CD14-positive monocyte (primary cell): Measurements from ENCODE around the gene MMAB. TPM values are rescaled to one million over a fixed set of nuclear protein-coding genes. Genes with fewer than 3 reads are reported as not detected.

Experiments used
- DNase-seq, 3 donors: peaks; one replicate each; pipeline ENCODE4 v3.0.0-alpha.2; 2011 to 2022
- H2AFZ ChIP-seq: 2 replicates; pipeline ENCODE4 v1.6.0; 2012; ENCODE audit warnings: mild to moderate bottlenecking, low read depth, low read length, inconsistent platforms; ENCODE audit not compliant: insufficient read depth, poor library complexity, severe bottlenecking
- H3K27ac ChIP-seq, 2 donors: 1 replicate in 1 of 2; 2 replicates in 1 of 2; pipeline ENCODE4 v1.5.1; 2012 to 2013; ENCODE audit warnings: low read length in 2 of 2, control low read depth in 1 of 2, inconsistent platforms in 1 of 2, low read depth in 1 of 2, mild to moderate bottlenecking in 1 of 2
- H3K27me3 ChIP-seq, 2 donors: one replicate each; pipeline versions ENCODE4 v1.6.0 to v1.6.1; 2011 to 2013; ENCODE audit warnings: low read length in 2 of 2; ENCODE audit not compliant: control insufficient read depth in 2 of 2, insufficient read depth in 2 of 2
- H3K36me3 ChIP-seq, 2 donors: replicated peaks in 1 of 2; 1 replicate in 1 of 2; 2 replicates in 1 of 2; pipeline versions ENCODE4 v1.5.1 to v1.6.1; 2012 to 2013; ENCODE audit warnings: low read length in 2 of 2, control low read depth in 1 of 2, inconsistent platforms in 1 of 2, mild to moderate bottlenecking in 1 of 2; ENCODE audit not compliant: insufficient read depth in 2 of 2, control insufficient read depth in 1 of 2
- H3K4me1 ChIP-seq, 2 donors: 1 replicate in 1 of 2; 2 replicates in 1 of 2; pipeline versions ENCODE4 v1.5.1 to v1.6.1; 2012 to 2013; ENCODE audit warnings: low read length in 2 of 2, control low read depth in 1 of 2, inconsistent platforms in 1 of 2, mild to moderate bottlenecking in 1 of 2, moderate library complexity in 1 of 2; ENCODE audit not compliant: insufficient read depth in 2 of 2, control insufficient read depth in 1 of 2
- H3K4me2 ChIP-seq: replicated peaks from 2 replicates; pipeline ENCODE3; 2012; ENCODE audit warnings: low read length, moderate library complexity, mild to moderate bottlenecking; ENCODE audit not compliant: poor library complexity, severe bottlenecking; ENCODE audit errors: extremely low read depth
- H3K4me3 ChIP-seq, 3 experiments: fragments of 200-600 bp in 1 of 3; sonication (generic) in 1 of 3; replicated peaks in 1 of 3; 1 replicate in 2 of 3; 2 replicates in 1 of 3; pipeline ENCODE4 v1.5.1; 2011 to 2013; ENCODE audit warnings: low read length in 3 of 3, mild to moderate bottlenecking in 3 of 3, control low read depth in 2 of 3, low read depth in 2 of 3, inconsistent platforms in 1 of 3, moderate library complexity in 1 of 3
- H3K79me2 ChIP-seq: 2 replicates; pipeline ENCODE4 v1.6.0; 2012; ENCODE audit warnings: mild to moderate bottlenecking, control low read depth, inconsistent platforms, low read length, moderate library complexity; ENCODE audit not compliant: insufficient read depth
- H3K9ac ChIP-seq: 2 replicates; pipeline ENCODE4 v1.6.0; 2017; ENCODE audit warnings: low read length, mild to moderate bottlenecking; ENCODE audit not compliant: insufficient read depth, poor library complexity, severe bottlenecking
- H3K9me3 ChIP-seq, 2 donors: replicated peaks in 1 of 2; 1 replicate in 1 of 2; 2 replicates in 1 of 2; pipeline versions ENCODE4 v1.5.1 to v1.6.1; 2012 to 2013; ENCODE audit warnings: low read length in 2 of 2, control low read depth in 1 of 2; ENCODE audit not compliant: control insufficient read depth in 1 of 2, insufficient read depth in 1 of 2
- H4K20me1 ChIP-seq: 2 replicates; pipeline ENCODE4 v1.6.0; 2012; ENCODE audit warnings: mild to moderate bottlenecking, low read length, control low read depth, moderate library complexity; ENCODE audit not compliant: insufficient read depth
- H3K27ac Mint-ChIP-seq, 7 donors: one replicate each; pipeline ENCODE4 v1.8.0; 2020; ENCODE audit warnings: mild to moderate bottlenecking in 7 of 7, mixed read lengths in 7 of 7, moderate library complexity in 6 of 7, inconsistent platforms in 2 of 7
- H3K27me3 Mint-ChIP-seq, 3 donors: one replicate each; pipeline ENCODE4 v1.8.0; 2021 to 2022; ENCODE audit warnings: low read depth in 3 of 3, mild to moderate bottlenecking in 3 of 3, mixed read lengths in 3 of 3, moderate library complexity in 3 of 3, inconsistent platforms in 1 of 3
- H3K36me3 Mint-ChIP-seq, 2 donors: one replicate each; pipeline ENCODE4 v1.8.0; 2020; ENCODE audit warnings: mixed read lengths in 2 of 2, inconsistent platforms in 1 of 2, mild to moderate bottlenecking in 1 of 2
- H3K4me1 Mint-ChIP-seq: one replicate; pipeline ENCODE4 v1.8.0; 2020; ENCODE audit warnings: mild to moderate bottlenecking, mixed read lengths
- H3K4me3 Mint-ChIP-seq, 2 donors: one replicate each; pipeline ENCODE4 v1.8.0; 2020; ENCODE audit warnings: mild to moderate bottlenecking in 2 of 2, mixed read lengths in 2 of 2, moderate library complexity in 1 of 2
- H3K9me3 Mint-ChIP-seq, 7 donors: one replicate each; pipeline ENCODE4 v1.8.0; 2020 to 2022; ENCODE audit warnings: mixed read lengths in 7 of 7, mild to moderate bottlenecking in 6 of 7, moderate library complexity in 6 of 7, inconsistent platforms in 2 of 7
- CTCF ChIP-seq: fragments of 200-600 bp; IDR thresholded peaks from one replicate; pipeline ENCODE4 v1.8.0; 2022; ENCODE audit warnings: antibody characterized with exemption, mild to moderate bottlenecking
- WGBS: methylation state at CpG from one replicate; pipeline ENCODE4 v1.1.5; 2013; ENCODE audit warnings: missing lambda C conversion rate; ENCODE audit not compliant: insufficient coverage; 5-methylcytosine and 5-hydroxymethylcytosine counted together
- intact Hi-C, 2 donors: fragments of 100-400 bp; cut with micrococcal nuclease; formaldehyde crosslinking; loops; one replicate each; pipeline versions ENCODE4 v1.15.0 to v1.15.1; 2023
- polyA plus RNA-seq, 3 donors: library from polyadenylated mRNA; depleted of rRNA in 1 of 3; unstranded in 2 of 3; stranded (reverse) in 1 of 3; fragments of 300-500 nt in 2 of 3; fragments of >200 nt in 1 of 3; fragmentation: Illumina TruSeq in 2 of 3; gene quantifications; 1 replicate in 2 of 3; 2 replicates in 1 of 3; pipeline ENCODE4 v1.2.3, GENCODE V29; 2012 to 2021

The MMAB gene
- polyA plus RNA-seq, 3 donors, result 5.0 to 15.6 (median 12.4) TPM

- intact Hi-C loops, result no loop called here
- Mint-ChIP-seq H3K27me3 (peaks cover 7 to 11% (median 9%) of the 10 kb centered on the region in 3 donors), H3K9me3 (no peaks in the 10 kb centered on the region), H3K4me3 (no peak overlapping the region), H3K36me3 (peaks cover 0 to 4% of the 10 kb centered on the region in 2 donors), H3K4me1 (no peaks in the 10 kb centered on the region), H3K27ac (no peak overlapping the region)
- 97% methylated on average over 5 of the region's 6 CpGs for WGBS
- Histone ChIP-seq H3K4me2 (no peak overlapping the region), H4K20me1 (no peaks in the 10 kb centered on the region), H3K9ac (no peak overlapping the region), H3K9me3 (no peaks in the 10 kb centered on the region), H3K27me3 (no peaks in the 10 kb centered on the region), H3K4me1 (no peaks in the 10 kb centered on the region), H2AFZ (no peak overlapping the region), H3K4me3 (no peak overlapping the region), H3K36me3 (no peaks in the 10 kb centered on the region), H3K79me2 (no peaks in the 10 kb centered on the region), H3K27ac (no peak overlapping the region)
- TF ChIP-seq CTCF, result no peak
- no peak for DNase-seq
Measured at GRCh38 chr12:109554761-109555160, 18.5 kb downstream of the MMAB start.

- Histone ChIP-seq H3K9ac (no peak overlapping the region), H3K4me1 (no peaks in the 10 kb centered on the region), H3K4me2 (no peak overlapping the region), H3K4me3 (no peak overlapping the region), H3K27me3 (no peaks in the 10 kb centered on the region), H3K36me3 (no peaks in the 10 kb centered on the region), H4K20me1 (no peaks in the 10 kb centered on the region), H3K79me2 (no peaks in the 10 kb centered on the region), H3K9me3 (no peaks in the 10 kb centered on the region), H3K27ac (no peak overlapping the region), H2AFZ (no peak overlapping the region)
- no peak for DNase-seq
- Mint-ChIP-seq H3K9me3 (no peaks in the 10 kb centered on the region), H3K36me3 (peaks cover 0 to 4% of the 10 kb centered on the region in 2 donors), H3K4me3 (no peak overlapping the region), H3K4me1 (no peaks in the 10 kb centered on the region), H3K27me3 (peaks cover 10 to 13% (median 12%) of the 10 kb centered on the region in 3 donors), H3K27ac (no peak overlapping the region)
- intact Hi-C loops, result no loop called here
- WGBS, result 89% methylated on average over 8 of the region's 16 CpGs
- TF ChIP-seq CTCF, result no peak
Measured at GRCh38 chr12:109553906-109554500, 19.3 kb downstream of the MMAB start.
